SK-N-MC (cell line): ENCODE measurements around the gene KBTBD13.

Experiments used
- EZH2 ChIP-seq: fragments of 200-600 bp; sonication (generic); IDR thresholded peaks from one replicate; pipeline ENCODE4 v1.6.1; 2017; ENCODE audit warnings: antibody characterized with exemption
- FOXP2 ChIP-seq: optimal IDR thresholded peaks from 2 replicates; pipeline ENCODE3; 2011; ENCODE audit warnings: mild to moderate bottlenecking, moderate library complexity; ENCODE audit not compliant: insufficient read depth; ENCODE audit errors: extremely low read length, control extremely low read depth
- POLR2AphosphoS5 ChIP-seq: IDR thresholded peaks from 2 replicates; pipeline ENCODE4 v1.6.1; 2012; ENCODE audit warnings: mild to moderate bottlenecking, low read depth, low read length, borderline replicate concordance

DNA sequence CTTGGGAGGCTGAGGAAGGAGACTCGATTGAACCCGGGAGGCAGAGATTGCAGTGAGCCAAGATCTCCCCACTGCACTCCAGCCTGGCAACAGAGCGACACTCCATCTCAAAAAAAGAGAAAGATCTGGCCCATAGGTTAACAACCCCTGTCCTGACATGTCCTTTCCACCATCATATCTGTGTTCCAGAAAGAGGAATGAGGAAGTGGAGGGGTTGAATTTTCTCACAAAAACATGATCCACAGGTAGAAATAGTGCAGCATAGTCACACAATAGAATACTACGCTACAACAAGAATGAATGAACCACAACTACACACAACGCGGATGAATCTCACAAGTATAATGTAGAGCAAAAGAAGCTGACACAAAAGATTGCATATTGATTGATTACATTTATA lies 36.1 kb upstream of the KBTBD13 start:
- TF ChIP-seq EZH2 (no peak), POLR2AphosphoS5 (no peak), FOXP2 (no peak)
